ENCODE measurements around the gene CAB39L.

GRCh38 chr13:49457221-49457620 is 13.4 kb upstream of the CAB39L start:
- TF ChIP-seq POLR2AphosphoS5 (IDR thresholded peaks at IDR 0.05), result no peak
- TF ChIP-seq CTCF (IDR thresholded peaks at IDR 0.05 in 8 of 11, conservative IDR thresholded peaks at IDR 0.05 in 3 of 11), result no peak
